GM23338 (cell line): ENCODE measurements around the gene MFAP5. TPM values are rescaled to one million over a fixed set of nuclear protein-coding genes. Genes with fewer than 3 reads are reported as not detected.

ENCODE experiments used
- ATAC-seq: fragments of 200-7000 bp; cut with Tn5 transposase; 3 replicates; pipeline ENCODE4 v1.9.1; 2020
- DNase-seq: peaks from one replicate; pipeline ENCODE4 v3.0.0-alpha.2; 2015; ENCODE audit warnings: low spot score
- H2AFZ ChIP-seq: fragments of 200-600 bp; sonication (generic); 2 replicates; pipeline ENCODE4 v1.8.0; 2016; ENCODE audit warnings: antibody characterized with exemption, mild to moderate bottlenecking, moderate library complexity
- H3F3A ChIP-seq: fragments of 200-600 bp; sonication (generic); replicated peaks from 2 replicates; pipeline ENCODE4 v1.8.0; 2017; ENCODE audit warnings: antibody characterized with exemption, mixed run types, low read depth
- H3K27ac ChIP-seq: fragments of 200-600 bp; sonication (generic); 2 replicates; pipeline ENCODE4 v1.6.1; 2016; ENCODE audit warnings: low read depth
- H3K27me3 ChIP-seq: fragments of 200-600 bp; sonication (generic); 2 replicates; pipeline ENCODE4 v1.8.0; 2016; ENCODE audit warnings: mild to moderate bottlenecking, mixed run types, moderate library complexity; ENCODE audit not compliant: insufficient read depth
- H3K36me3 ChIP-seq: fragments of 200-600 bp; sonication (generic); 2 replicates; pipeline ENCODE4 v1.8.0; 2016; ENCODE audit warnings: mild to moderate bottlenecking; ENCODE audit not compliant: insufficient read depth
- H3K4me1 ChIP-seq: fragments of 200-600 bp; sonication (generic); 2 replicates; pipeline ENCODE4 v1.8.0; 2016; ENCODE audit warnings: mild to moderate bottlenecking, moderate library complexity; ENCODE audit not compliant: insufficient read depth
- H3K4me2 ChIP-seq: fragments of 200-600 bp; sonication (generic); 2 replicates; pipeline ENCODE4 v1.7.1; 2017; ENCODE audit warnings: mixed run types
- H3K4me3 ChIP-seq: fragments of 200-600 bp; sonication (generic); 2 replicates; pipeline ENCODE4 v1.6.1; 2016; ENCODE audit warnings: mixed run types
- H3K79me2 ChIP-seq: fragments of 200-600 bp; sonication (generic); replicated peaks from 2 replicates; pipeline ENCODE4 v1.8.0; 2017; ENCODE audit warnings: mild to moderate bottlenecking; ENCODE audit not compliant: insufficient read depth
- H3K9me2 ChIP-seq: fragments of 200-600 bp; sonication (generic); 2 replicates; pipeline ENCODE4 v1.8.0; 2017; ENCODE audit not compliant: insufficient read depth
- H4K20me1 ChIP-seq: fragments of 200-600 bp; sonication (generic); replicated peaks from 2 replicates; pipeline ENCODE4 v1.8.0; 2017; ENCODE audit warnings: mild to moderate bottlenecking; ENCODE audit not compliant: insufficient read depth
- H3K27ac Mint-ChIP-seq: 2 replicates; pipeline ENCODE4 v1.8.0; 2020; ENCODE audit warnings: inconsistent platforms, mild to moderate bottlenecking, moderate library complexity, mixed read lengths
- H3K27me3 Mint-ChIP-seq: 3 replicates; pipeline ENCODE4 v1.8.0; 2022; ENCODE audit warnings: low read depth, mild to moderate bottlenecking, moderate library complexity, mixed read lengths, inconsistent platforms; ENCODE audit not compliant: insufficient read depth, poor library complexity
- H3K36me3 Mint-ChIP-seq: 3 replicates; pipeline ENCODE4 v1.8.0; 2021; ENCODE audit warnings: low read depth, mild to moderate bottlenecking, inconsistent platforms, moderate library complexity, mixed read lengths
- H3K4me1 Mint-ChIP-seq: 3 replicates; pipeline ENCODE4 v1.8.0; 2020; ENCODE audit warnings: mild to moderate bottlenecking, inconsistent platforms, mixed read lengths
- H3K4me3 Mint-ChIP-seq: 3 replicates; pipeline ENCODE4 v1.8.0; 2021; ENCODE audit warnings: moderate library complexity, mild to moderate bottlenecking, inconsistent platforms, mixed read lengths
- H3K9me3 Mint-ChIP-seq: 3 replicates; pipeline ENCODE4 v1.8.0; 2020; ENCODE audit warnings: moderate library complexity, mild to moderate bottlenecking, inconsistent platforms, mixed read lengths
- CREB1 ChIP-seq: fragments of 250-450 bp; sonication (Bioruptor Pico); IDR thresholded peaks from 2 replicates; pipeline ENCODE4 v1.5.0; 2020; ENCODE audit warnings: low read depth, mild to moderate bottlenecking, moderate library complexity
- ZNF331 ChIP-seq: fragments of 250-450 bp; sonication (Bioruptor Pico); IDR thresholded peaks from 2 replicates; pipeline ENCODE4 v1.5.0; 2020; ENCODE audit warnings: low read depth, mild to moderate bottlenecking, moderate library complexity
- ZNF462 ChIP-seq: fragments of 250-450 bp; sonication (Bioruptor Pico); IDR thresholded peaks from 2 replicates; pipeline ENCODE4 v1.5.0; 2020; ENCODE audit warnings: mild to moderate bottlenecking, moderate library complexity
- polyA plus RNA-seq: library from polyadenylated mRNA; unstranded; fragments of >200 nt; fragmentation: Nextera tagmentation; extraction: Ambion mirVana; gene quantifications from 2 replicates; pipeline ENCODE4 v1.2.1, GENCODE V29; 2016
- total RNA-seq: library from RNA; depleted of rRNA; stranded (reverse); fragments of >200 nt; shearing (Covaris generic); gene quantifications from 2 replicates; pipeline ENCODE4 v1.2.3, GENCODE V29; 2014
- TF ChIP-seq, protein P1 (sequence below), 2 experiments: fragments of 200-600 bp in 1 of 2; sonication (generic) in 1 of 2; conservative IDR thresholded peaks; 2 replicates each; pipeline versions ENCODE4 v1.5.1 to v1.6.1; 2016 to 2017; ENCODE audit warnings: antibody characterized with exemption in 2 of 2, low read depth in 2 of 2, mild to moderate bottlenecking in 2 of 2, moderate library complexity in 1 of 2
- TF ChIP-seq, protein P2 (sequence below): IDR thresholded peaks from 2 replicates; pipeline ENCODE4 v1.6.1; 2016; ENCODE audit warnings: antibody characterized with exemption

Gene MFAP5
- total and polyA plus RNA-seq, 2 experiments from 2014 or later = 0.68 to 0.90 TPM

GRCh38 chr12:8642775-8643174 is 19.9 kb downstream of the MFAP5 start (continued):
- no peak for TF ChIP-seq ZNF462 (CRISPR knock-in tag)
- TF ChIP-seq CREB1 = no peak
- TF ChIP-seq ZNF331 (CRISPR knock-in tag) = no peak
- TF ChIP-seq, protein P1, sequence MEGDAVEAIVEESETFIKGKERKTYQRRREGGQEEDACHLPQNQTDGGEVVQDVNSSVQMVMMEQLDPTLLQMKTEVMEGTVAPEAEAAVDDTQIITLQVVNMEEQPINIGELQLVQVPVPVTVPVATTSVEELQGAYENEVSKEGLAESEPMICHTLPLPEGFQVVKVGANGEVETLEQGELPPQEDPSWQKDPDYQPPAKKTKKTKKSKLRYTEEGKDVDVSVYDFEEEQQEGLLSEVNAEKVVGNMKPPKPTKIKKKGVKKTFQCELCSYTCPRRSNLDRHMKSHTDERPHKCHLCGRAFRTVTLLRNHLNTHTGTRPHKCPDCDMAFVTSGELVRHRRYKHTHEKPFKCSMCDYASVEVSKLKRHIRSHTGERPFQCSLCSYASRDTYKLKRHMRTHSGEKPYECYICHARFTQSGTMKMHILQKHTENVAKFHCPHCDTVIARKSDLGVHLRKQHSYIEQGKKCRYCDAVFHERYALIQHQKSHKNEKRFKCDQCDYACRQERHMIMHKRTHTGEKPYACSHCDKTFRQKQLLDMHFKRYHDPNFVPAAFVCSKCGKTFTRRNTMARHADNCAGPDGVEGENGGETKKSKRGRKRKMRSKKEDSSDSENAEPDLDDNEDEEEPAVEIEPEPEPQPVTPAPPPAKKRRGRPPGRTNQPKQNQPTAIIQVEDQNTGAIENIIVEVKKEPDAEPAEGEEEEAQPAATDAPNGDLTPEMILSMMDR (conservative IDR thresholded peaks at IDR 0.05; ENCODE audit: low read depth in 2 of 2) = no peak

DNA sequence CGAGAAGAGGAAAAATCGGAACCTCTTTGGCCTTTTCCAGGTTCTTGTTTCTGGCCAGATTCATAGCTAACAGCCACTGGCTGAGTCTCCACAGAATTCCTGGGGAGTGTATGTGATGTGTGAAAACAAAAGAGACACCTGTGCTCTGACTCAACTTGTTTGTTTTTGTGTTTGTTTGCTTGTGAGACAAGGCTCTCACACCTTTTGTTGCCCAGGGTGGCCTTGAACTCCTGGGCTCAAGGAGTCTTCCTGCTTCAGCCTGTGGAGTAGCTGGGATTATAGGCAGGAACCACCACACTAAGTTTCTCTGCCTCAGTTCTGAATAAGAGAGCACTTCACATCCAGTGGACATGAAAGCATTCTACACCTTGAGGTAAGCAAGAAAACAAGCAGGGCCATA is 22.7 kb downstream of the MFAP5 start:
- TF ChIP-seq, protein P1 (conservative IDR thresholded peaks at IDR 0.05; ENCODE audit: low read depth in 2 of 2) = no peak
- TF ChIP-seq, protein P2, sequence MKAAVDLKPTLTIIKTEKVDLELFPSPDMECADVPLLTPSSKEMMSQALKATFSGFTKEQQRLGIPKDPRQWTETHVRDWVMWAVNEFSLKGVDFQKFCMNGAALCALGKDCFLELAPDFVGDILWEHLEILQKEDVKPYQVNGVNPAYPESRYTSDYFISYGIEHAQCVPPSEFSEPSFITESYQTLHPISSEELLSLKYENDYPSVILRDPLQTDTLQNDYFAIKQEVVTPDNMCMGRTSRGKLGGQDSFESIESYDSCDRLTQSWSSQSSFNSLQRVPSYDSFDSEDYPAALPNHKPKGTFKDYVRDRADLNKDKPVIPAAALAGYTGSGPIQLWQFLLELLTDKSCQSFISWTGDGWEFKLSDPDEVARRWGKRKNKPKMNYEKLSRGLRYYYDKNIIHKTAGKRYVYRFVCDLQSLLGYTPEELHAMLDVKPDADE = no peak
- Histone ChIP-seq H3K36me3 (no peaks in the 10 kb centered on the region), H3K4me2 (peak overlapping the region; percentile 15; the same call in 1 of the 2 replicates), H3K27ac (no peak overlapping the region), H3K4me1 (peaks cover 22% of the 10 kb centered on the region), H3F3A (peaks cover 11% of the 10 kb centered on the region), H3K79me2 (no peaks in the 10 kb centered on the region), H3K27me3 (no peaks in the 10 kb centered on the region), H3K4me3 (no peak overlapping the region), H2AFZ (peak overlapping the region; percentile 49; the same call in 1 of the 2 replicates), H4K20me1 (no peaks in the 10 kb centered on the region), H3K9me2 (peaks cover 10% of the 10 kb centered on the region; the same call in 1 of the 2 replicates)
- peak overlapping the region; percentile 67; the same call in 1 of the 2 replicates for H3K27ac Mint-ChIP-seq
- H3K36me3 Mint-ChIP-seq = peaks cover 4% of the 10 kb centered on the region; the same call in 2 of the 3 replicates
- DNase-seq (no peak), ATAC-seq (no peak)
- no peak overlapping the region for H3K4me3 Mint-ChIP-seq
- H3K9me3 Mint-ChIP-seq = peaks cover 5% of the 10 kb centered on the region; the same call in 2 of the 3 replicates
- H3K27me3 Mint-ChIP-seq = peaks cover 4% of the 10 kb centered on the region
- peaks cover 46% of the 10 kb centered on the region for H3K4me1 Mint-ChIP-seq
